ENCODE measurements around the gene LYRM7.

GRCh38 chr5:131246504-131246903 is 75.8 kb downstream of the LYRM7 start:
- TF ChIP-seq CTCF (IDR thresholded peaks at IDR 0.05) (no peak), POLR2A (IDR thresholded peaks at IDR 0.05) (no peak)

Measured in Peyer's patch (tissue), 4 donors.